Right lung (tissue), 5 donors: ENCODE data around the gene SMURF2. TPM values are rescaled to one million over a fixed set of nuclear protein-coding genes. Genes with fewer than 3 reads are reported as not detected.
"Not testable (repeated sequence)": the region's sequence is repeated elsewhere in the genome, so short reads cannot be mapped to it uniquely, and the experiment has no call there.

Experiments
- DNase-seq, 2 donors: peaks; one replicate each; pipeline ENCODE4 v3.0.0-alpha.2; 2013
- polyA plus RNA-seq, 5 donors: library from polyadenylated mRNA; unstranded; fragments of 120-200 nt; gene quantifications; one replicate each; pipeline versions ENCODE4 v1.2.1 to v1.2.3, GENCODE V29; 2013; ENCODE audit warnings: inconsistent platforms in 1 of 5, low replicate concordance in 1 of 5; ENCODE audit not compliant: insufficient read length in 5 of 5, insufficient read depth in 1 of 5

SMURF2 gene
- polyA plus RNA-seq, 5 donors = 36.2 to 63.4 (median 61.6) TPM

GRCh38 chr17:64667807-64668721 is 6.0 kb upstream of the SMURF2 start:
- not testable (repeated sequence) for DNase-seq

- DNase-seq = not testable (repeated sequence)
Observed at GRCh38 chr17:64664299-64664981, 2.3 kb upstream of the SMURF2 start.

GRCh38 chr17:64663836-64664235 is 1.7 kb upstream of the SMURF2 start:
- not testable (repeated sequence) for DNase-seq

GRCh38 chr17:64662774-64663367 is 764 bp upstream of the SMURF2 start:
- no peak for DNase-seq

- peak; percentile 14 to 18 for DNase-seq
Observed at GRCh38 chr17:64661726-64661975, 456 bp downstream of the SMURF2 start.

- DNase-seq = peak in 1 of 2 donors; percentile 14
Observed at GRCh38 chr17:64660978-64661725, 955 bp downstream of the SMURF2 start.

GRCh38 chr17:64660195-64660977 is 1.7 kb downstream of the SMURF2 start:
- not testable (repeated sequence) for DNase-seq

- DNase-seq = no peak
Observed at GRCh38 chr17:64658931-64659330, 3.2 kb downstream of the SMURF2 start.

GRCh38 chr17:64657610-64658125 is 4.4 kb downstream of the SMURF2 start:
- no peak for DNase-seq

GRCh38 chr17:64655704-64656103 is 6.4 kb downstream of the SMURF2 start:
- DNase-seq = no peak

- no peak for DNase-seq
Observed at GRCh38 chr17:64653985-64654355, 8.1 kb downstream of the SMURF2 start.

GRCh38 chr17:64653325-64653984 is 8.7 kb downstream of the SMURF2 start:
- DNase-seq = no peak

- no peak for DNase-seq
Observed at GRCh38 chr17:64651889-64652288, 10.2 kb downstream of the SMURF2 start.

- no peak for DNase-seq
Observed at GRCh38 chr17:64648234-64648633, 13.9 kb downstream of the SMURF2 start.

GRCh38 chr17:64647817-64648216 is 14.3 kb downstream of the SMURF2 start:
- no peak for DNase-seq

- no peak for DNase-seq
Observed at GRCh38 chr17:64639516-64639915, 22.6 kb downstream of the SMURF2 start.

- DNase-seq = no peak
Observed at GRCh38 chr17:64638552-64639203, 23.4 kb downstream of the SMURF2 start.

GRCh38 chr17:64635647-64636305 is 26.3 kb downstream of the SMURF2 start:
- DNase-seq = no peak

GRCh38 chr17:64634218-64634617 is 27.9 kb downstream of the SMURF2 start:
- no peak for DNase-seq
